Putamen (tissue), 1 donor: ENCODE data around the gene TBRG4.
A peak's percentile ranks its signal among the peaks of the same experiment; 100 is the strongest.
"Not testable (repeated sequence)": the region's sequence is repeated elsewhere in the genome, so short reads cannot be mapped to it uniquely, and the experiment has no call there.

ENCODE experiments used
- DNase-seq: peaks from one replicate; pipeline ENCODE4 v3.0.0-alpha.2; 2016; ENCODE audit warnings: low spot score

TBRG4 gene

GRCh38 chr7:45111298-45112223 lies at the start of gene TBRG4:
TSS of gene TBRG4 (minus strand) at chr7:45111697. CDS start at chr7:45109237, 2,460 bp downstream.
- peak; percentile 96 for DNase-seq

GRCh38 chr7:45161138-45161537 lies 49.6 kb upstream of the TBRG4 start:
- DNase-seq = no peak

GRCh38 chr7:45160417-45160881 lies 49.0 kb upstream of the TBRG4 start:
- no peak for DNase-seq

GRCh38 chr7:45159296-45159695 lies 47.8 kb upstream of the TBRG4 start:
- no peak for DNase-seq

GRCh38 chr7:45158471-45158870 lies 47.0 kb upstream of the TBRG4 start:
- DNase-seq = no peak

GRCh38 chr7:45157653-45158401 lies 46.3 kb upstream of the TBRG4 start, which contains the start of gene RAMP3:
TSS of gene RAMP3 (plus strand) at chr7:45157791. CDS start at chr7:45157829, 38 bp downstream.
- DNase-seq = no peak

- DNase-seq = no peak
Measured at GRCh38 chr7:45157286-45157652, 45.8 kb upstream of the TBRG4 start.

GRCh38 chr7:45156516-45157272 lies 45.2 kb upstream of the TBRG4 start:
- DNase-seq = no peak

- no peak for DNase-seq
Measured at GRCh38 chr7:45155941-45156340, 44.4 kb upstream of the TBRG4 start.

GRCh38 chr7:45155357-45155900 lies 43.9 kb upstream of the TBRG4 start:
- DNase-seq = no peak

GRCh38 chr7:45153861-45154260 lies 42.4 kb upstream of the TBRG4 start:
- DNase-seq = not testable (repeated sequence)

- no peak for DNase-seq
Measured at GRCh38 chr7:45153233-45153632, 41.7 kb upstream of the TBRG4 start.

- no peak for DNase-seq
Measured at GRCh38 chr7:45151967-45152366, 40.5 kb upstream of the TBRG4 start.

GRCh38 chr7:45151131-45151684 lies 39.7 kb upstream of the TBRG4 start:
- DNase-seq = no peak

- DNase-seq = no peak
Measured at GRCh38 chr7:45150199-45150598, 38.7 kb upstream of the TBRG4 start.

GRCh38 chr7:45149606-45150005 lies 38.1 kb upstream of the TBRG4 start:
- DNase-seq = no peak

GRCh38 chr7:45148653-45148973 lies 37.1 kb upstream of the TBRG4 start:
- no peak for DNase-seq

- no peak for DNase-seq
Measured at GRCh38 chr7:45147858-45148652, 36.6 kb upstream of the TBRG4 start.

GRCh38 chr7:45146531-45147379 lies 35.3 kb upstream of the TBRG4 start:
- DNase-seq = no peak

GRCh38 chr7:45145881-45146280 lies 34.4 kb upstream of the TBRG4 start:
- DNase-seq = no peak
